A673 (cell line): ENCODE data around the gene PRIMPOL.

Experiments used
- CTCF ChIP-seq: fragments of 300-800, 200-600 bp; sonication (generic); conservative IDR thresholded peaks from 2 replicates; pipeline ENCODE4 v1.5.1; 2017; ENCODE audit warnings: low read depth, mild to moderate bottlenecking, antibody characterized with exemption, low read length, moderate library complexity, mixed read lengths
- EZH2 ChIP-seq: fragments of 200-600 bp; sonication (generic); IDR thresholded peaks from 2 replicates; pipeline ENCODE4 v1.6.1; 2017; ENCODE audit warnings: borderline replicate concordance, low read depth, mild to moderate bottlenecking, mixed read lengths, antibody characterized with exemption, low read length; ENCODE audit not compliant: poor library complexity, severe bottlenecking

- TF ChIP-seq CTCF (no peak), EZH2 (no peak)
Measured at GRCh38 chr4:184734758-184735157, 85.2 kb downstream of the PRIMPOL start.
